Progenitor cell of endocrine pancreas (in vitro differentiated cells): ENCODE results near the gene HNF4A. TPM values are rescaled to one million over a fixed set of nuclear protein-coding genes. Genes with fewer than 3 reads are reported as not detected.

Source experiments
- DNase-seq: peaks from one replicate; pipeline ENCODE4 v3.0.0; 2021; ENCODE audit warnings: low spot score; ENCODE audit not compliant: unreplicated experiment
- H3K27ac Mint-ChIP-seq: 2 replicates; pipeline ENCODE4 v1.8.0; 2021; ENCODE audit warnings: mild to moderate bottlenecking, moderate library complexity, mixed read lengths
- H3K27me3 Mint-ChIP-seq: 2 replicates; pipeline ENCODE4 v1.8.0; 2021; ENCODE audit warnings: mixed read lengths
- H3K36me3 Mint-ChIP-seq: 2 replicates; pipeline ENCODE4 v1.8.0; 2022; ENCODE audit warnings: mixed read lengths; ENCODE audit not compliant: insufficient read depth
- H3K4me1 Mint-ChIP-seq: 2 replicates; pipeline ENCODE4 v1.8.0; 2021; ENCODE audit warnings: low read depth, mixed read lengths
- H3K4me3 Mint-ChIP-seq: 2 replicates; pipeline ENCODE4 v1.8.0; 2021; ENCODE audit warnings: low read depth, mild to moderate bottlenecking, moderate library complexity, mixed read lengths
- H3K9me3 Mint-ChIP-seq: 2 replicates; pipeline ENCODE4 v1.8.0; 2021; ENCODE audit warnings: low read depth, mixed read lengths
- CTCF ChIP-seq: fragments of 200-600 bp; sonication (generic); IDR thresholded peaks from one replicate; pipeline ENCODE4 v1.5.0; 2021; ENCODE audit warnings: antibody characterized with exemption, mild to moderate bottlenecking; ENCODE audit not compliant: unreplicated experiment
- total RNA-seq: library from RNA; stranded (reverse); gene quantifications from 2 replicates; pipeline ENCODE4 v1.2.1, GENCODE V29; 2021

The HNF4A gene
- total RNA-seq, 1 donor from 2014 or later = 72.9 TPM

GRCh38 chr20:44331201-44331600, 24.3 kb upstream of the HNF4A start:
- Mint-ChIP-seq H3K4me1 (peaks cover under 1% of the 10 kb centered on the region), H3K36me3 (no peaks in the 10 kb centered on the region), H3K9me3 (no peaks in the 10 kb centered on the region), H3K4me3 (no peak overlapping the region), H3K27ac (no peak overlapping the region), H3K27me3 (peaks cover 4% of the 10 kb centered on the region)
- TF ChIP-seq CTCF = no peak
- no peak for DNase-seq

GRCh38 chr20:44334306-44334705, 21.2 kb upstream of the HNF4A start:
- H3K27ac Mint-ChIP-seq = no peak overlapping the region
- DNase-seq = no peak
- TF ChIP-seq CTCF = no peak

GRCh38 chr20:44334709-44335108, 20.8 kb upstream of the HNF4A start:
- H3K4me1 Mint-ChIP-seq = peaks cover 10% of the 10 kb centered on the region
- no peak overlapping the region for H3K4me3 Mint-ChIP-seq
- TF ChIP-seq CTCF = no peak
- H3K36me3 Mint-ChIP-seq = no peaks in the 10 kb centered on the region
- H3K27me3 Mint-ChIP-seq = peaks cover 5% of the 10 kb centered on the region
- no peak overlapping the region for H3K27ac Mint-ChIP-seq
- H3K9me3 Mint-ChIP-seq = no peaks in the 10 kb centered on the region
- no peak for DNase-seq

More at GRCh38 chr20:44334306-44334705, 21.2 kb upstream of the HNF4A start:
- Mint-ChIP-seq H3K27me3 (peaks cover 5% of the 10 kb centered on the region), H3K9me3 (no peaks in the 10 kb centered on the region), H3K4me3 (no peak overlapping the region), H3K4me1 (peaks cover 10% of the 10 kb centered on the region), H3K36me3 (no peaks in the 10 kb centered on the region)

- no peak for DNase-seq
- no peak overlapping the region for H3K27ac Mint-ChIP-seq
- H3K36me3 Mint-ChIP-seq = no peaks in the 10 kb centered on the region
- peaks cover 5% of the 10 kb centered on the region for H3K27me3 Mint-ChIP-seq
- no peak for TF ChIP-seq CTCF
- peaks cover 10% of the 10 kb centered on the region for H3K4me1 Mint-ChIP-seq
- no peak overlapping the region for H3K4me3 Mint-ChIP-seq
- H3K9me3 Mint-ChIP-seq = no peaks in the 10 kb centered on the region
Observed at GRCh38 chr20:44335675-44336074, 19.8 kb upstream of the HNF4A start.

GRCh38 chr20:44336086-44336485, 19.4 kb upstream of the HNF4A start:
- no peak for TF ChIP-seq CTCF
- no peaks in the 10 kb centered on the region for H3K9me3 Mint-ChIP-seq
- no peaks in the 10 kb centered on the region for H3K36me3 Mint-ChIP-seq
- peaks cover 5% of the 10 kb centered on the region for H3K27me3 Mint-ChIP-seq
- peaks cover 10% of the 10 kb centered on the region for H3K4me1 Mint-ChIP-seq
- DNase-seq = no peak
- no peak overlapping the region for H3K4me3 Mint-ChIP-seq
- no peak overlapping the region for H3K27ac Mint-ChIP-seq
